ENCODE measurements around the gene ESRRB. TPM values are rescaled to one million over a fixed set of nuclear protein-coding genes. Genes with fewer than 3 reads are reported as not detected.

Gene ESRRB
- total and polyA plus RNA-seq, 12 donors: 2.5 to 13.4 (median 7.0) TPM

- peaks cover 0 to 41% (median 14%) of the 10 kb centered on the region in 7 donors for H3K27me3 ChIP-seq
- no peak overlapping the region for H3K27ac ChIP-seq
- intact Hi-C loops (cut with DNase I): no loop called here
- no peak for TF ChIP-seq CTCF (IDR thresholded peaks at IDR 0.05)
- DNase-seq: no peak
- H3K36me3 ChIP-seq: no peaks in the 10 kb centered on the region
- no peak overlapping the region for H3K4me3 ChIP-seq
- 26 to 28% methylated on average over 15 to 36 of the region's 36 CpGs for WGBS, 2 donors
- H3K4me1 ChIP-seq: no peaks in the 10 kb centered on the region
- H3K9me3 ChIP-seq: no peaks in the 10 kb centered on the region
- no peak for ATAC-seq
Observed at GRCh38 chr14:76413962-76414600, 38.1 kb downstream of the ESRRB start.

GRCh38 chr14:76419399-76419798 lies 43.5 kb downstream of the ESRRB start:
- H3K27ac ChIP-seq: no peak overlapping the region
- H3K27me3 ChIP-seq: peaks cover 0 to 21% (median 5%) of the 10 kb centered on the region in 7 donors
- H3K36me3 ChIP-seq: no peaks in the 10 kb centered on the region
- H3K4me3 ChIP-seq: no peak overlapping the region
- no peak for TF ChIP-seq CTCF (IDR thresholded peaks at IDR 0.05)
- H3K9me3 ChIP-seq: no peaks in the 10 kb centered on the region
- DNase-seq (no peak), ATAC-seq (no peak)
- intact Hi-C loops (cut with DNase I): no loop called here
- no peaks in the 10 kb centered on the region for H3K4me1 ChIP-seq
- WGBS, 2 donors: 59 to 70% methylated on average over 3 of the region's 3 CpGs

GRCh38 chr14:76420827-76421226 lies 44.9 kb downstream of the ESRRB start:
- intact Hi-C loops (cut with DNase I): no loop called here
- H3K4me3 ChIP-seq: no peak overlapping the region
- peaks cover 0 to 9% (median 0%) of the 10 kb centered on the region in 7 donors for H3K27me3 ChIP-seq
- no peak for ATAC-seq
- no peak overlapping the region for H3K27ac ChIP-seq
- WGBS, 2 donors: 60 to 61% methylated on average over 4 of the region's 4 CpGs
- no peak for DNase-seq
- TF ChIP-seq CTCF (IDR thresholded peaks at IDR 0.05): no peak
- H3K4me1 ChIP-seq: no peaks in the 10 kb centered on the region
- no peaks in the 10 kb centered on the region for H3K36me3 ChIP-seq
- H3K9me3 ChIP-seq: peaks cover 0 to 1% (median 0%) of the 10 kb centered on the region in 11 donors

DNA sequence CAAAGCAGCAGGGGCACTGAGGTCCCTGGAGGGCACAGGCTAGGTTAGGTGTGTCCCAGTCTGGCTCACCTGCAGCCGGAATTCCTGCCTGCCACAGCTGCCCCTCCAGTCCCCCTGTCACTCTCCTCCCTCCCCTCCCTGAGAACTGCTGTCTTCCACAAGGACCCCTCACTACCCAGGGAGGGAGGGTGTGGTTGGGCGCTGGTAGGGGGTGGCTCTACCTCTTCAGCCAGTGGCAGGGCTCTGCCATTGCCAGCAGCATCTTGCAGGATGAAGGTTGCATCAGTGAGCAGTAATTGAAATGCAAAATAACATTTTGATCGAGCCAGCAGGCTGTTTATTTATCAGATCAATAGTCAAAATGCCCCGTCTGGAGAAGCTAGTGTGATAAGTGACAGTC lies 45.7 kb downstream of the ESRRB start:
- Histone ChIP-seq H3K27me3 (peaks cover 0 to under 1% (median 0%) of the 10 kb centered on the region in 7 donors), H3K36me3 (no peaks in the 10 kb centered on the region), H3K4me3 (no peak overlapping the region), H3K4me1 (no peaks in the 10 kb centered on the region), H3K9me3 (peaks cover 0 to 4% (median 0%) of the 10 kb centered on the region in 11 donors), H3K27ac (no peak overlapping the region)
- ATAC-seq: no peak
- no peak for DNase-seq
- WGBS, 2 donors: 64 to 73% methylated on average over 4 of the region's 4 CpGs
- intact Hi-C loops (cut with DNase I): no loop called here
- TF ChIP-seq CTCF (IDR thresholded peaks at IDR 0.05): no peak

All from heart right ventricle (tissue), 16 donors.